GM12865 (cell line): ENCODE results near the gene SP3.

Experiments
- DNase-seq: peaks from one replicate; pipeline ENCODE4 v3.0.0; 2010; ENCODE audit warnings: low read depth
- H3K4me3 ChIP-seq: 2 replicates; pipeline ENCODE4 v1.5.1; 2011; ENCODE audit warnings: mild to moderate bottlenecking, low read depth, low read length, control low read depth
- TF ChIP-seq, protein P1 (sequence below): IDR thresholded peaks from 2 replicates; pipeline ENCODE4 v1.5.1; 2011; ENCODE audit warnings: low read length, control low read depth, low read depth, inconsistent platforms; ENCODE audit not compliant: insufficient read depth; ENCODE audit errors: missing control alignments

SP3 gene

GRCh38 chr2:173874894-173875237 lies 90.3 kb downstream of the SP3 start:
- DNase-seq, result peak; percentile 80
- TF ChIP-seq, protein P1, sequence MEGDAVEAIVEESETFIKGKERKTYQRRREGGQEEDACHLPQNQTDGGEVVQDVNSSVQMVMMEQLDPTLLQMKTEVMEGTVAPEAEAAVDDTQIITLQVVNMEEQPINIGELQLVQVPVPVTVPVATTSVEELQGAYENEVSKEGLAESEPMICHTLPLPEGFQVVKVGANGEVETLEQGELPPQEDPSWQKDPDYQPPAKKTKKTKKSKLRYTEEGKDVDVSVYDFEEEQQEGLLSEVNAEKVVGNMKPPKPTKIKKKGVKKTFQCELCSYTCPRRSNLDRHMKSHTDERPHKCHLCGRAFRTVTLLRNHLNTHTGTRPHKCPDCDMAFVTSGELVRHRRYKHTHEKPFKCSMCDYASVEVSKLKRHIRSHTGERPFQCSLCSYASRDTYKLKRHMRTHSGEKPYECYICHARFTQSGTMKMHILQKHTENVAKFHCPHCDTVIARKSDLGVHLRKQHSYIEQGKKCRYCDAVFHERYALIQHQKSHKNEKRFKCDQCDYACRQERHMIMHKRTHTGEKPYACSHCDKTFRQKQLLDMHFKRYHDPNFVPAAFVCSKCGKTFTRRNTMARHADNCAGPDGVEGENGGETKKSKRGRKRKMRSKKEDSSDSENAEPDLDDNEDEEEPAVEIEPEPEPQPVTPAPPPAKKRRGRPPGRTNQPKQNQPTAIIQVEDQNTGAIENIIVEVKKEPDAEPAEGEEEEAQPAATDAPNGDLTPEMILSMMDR, result no peak
- H3K4me3 ChIP-seq, result no peak overlapping the region

- peak; percentile 45 for DNase-seq
- TF ChIP-seq, protein P1, result no peak
- H3K4me3 ChIP-seq, result no peak overlapping the region
These were observed 90.9 kb downstream of the SP3 start for GRCh38 chr2:173874003-173874893.

- DNase-seq, result no peak
- no peak overlapping the region for H3K4me3 ChIP-seq
- TF ChIP-seq, protein P1, result no peak
These were observed 92.5 kb downstream of the SP3 start for GRCh38 chr2:173872714-173873113.

- H3K4me3 ChIP-seq, result no peak overlapping the region
- TF ChIP-seq, protein P1, result no peak
- no peak for DNase-seq
These were observed 95.6 kb downstream of the SP3 start for GRCh38 chr2:173869244-173870229.

DNA sequence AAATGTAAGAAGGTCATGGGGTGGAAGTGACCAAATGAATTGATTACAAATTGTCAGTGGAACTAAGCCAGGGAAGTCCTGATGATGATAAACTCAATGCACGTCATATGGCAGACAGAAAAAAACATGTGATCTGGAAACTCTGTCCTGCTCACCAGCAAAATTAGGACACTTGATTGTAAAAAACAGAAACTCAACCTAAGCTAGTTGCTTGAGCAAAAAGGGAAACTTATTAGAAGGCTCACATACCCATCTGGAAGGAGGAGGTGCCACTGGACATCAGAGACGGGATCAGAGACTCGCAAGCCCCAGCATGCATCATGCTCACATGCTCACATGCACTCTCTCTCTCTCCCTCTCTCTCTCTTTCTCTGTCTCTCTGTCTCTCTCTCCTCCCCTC lies 96.8 kb downstream of the SP3 start:
- no peak for DNase-seq
- no peak overlapping the region for H3K4me3 ChIP-seq
- TF ChIP-seq, protein P1, result no peak

GRCh38 chr2:173866874-173867618 lies 98.1 kb downstream of the SP3 start:
- TF ChIP-seq, protein P1, result no peak
- no peak overlapping the region for H3K4me3 ChIP-seq
- DNase-seq, result no peak
